Breast epithelium (tissue), 4 donors: ENCODE data around the gene CCDC149. TPM values are rescaled to one million over a fixed set of nuclear protein-coding genes. Genes with fewer than 3 reads are reported as not detected.

Source experiments
- DNase-seq, 2 donors: peaks; one replicate each; pipeline ENCODE4 v3.0.0-alpha.2; 2019; ENCODE audit warnings: low spot score in 2 of 2
- H3K27ac ChIP-seq, 2 donors: fragments of 200-600 bp; sonication (generic) in 1 of 2; one replicate each; pipeline ENCODE4 v1.5.1; 2016 to 2019; ENCODE audit warnings: mild to moderate bottlenecking in 1 of 2
- H3K27me3 ChIP-seq, 2 donors: fragments of 200-600 bp; sonication (generic) in 1 of 2; one replicate each; pipeline versions ENCODE4 v1.5.1 to v1.6.0; 2017 to 2019; ENCODE audit warnings: control low read depth in 1 of 2, mild to moderate bottlenecking in 1 of 2
- H3K36me3 ChIP-seq: fragments of 200-600 bp; one replicate; pipeline ENCODE4 v1.5.1; 2019
- H3K4me1 ChIP-seq, 2 donors: fragments of 200-600 bp; sonication (generic); one replicate each; pipeline ENCODE4 v1.5.1; 2016 to 2019; ENCODE audit warnings: control low read depth in 1 of 2
- H3K4me3 ChIP-seq, 3 donors: fragments of 200-600 bp; sonication (generic); 1 replicate in 2 of 3; 2 replicates in 1 of 3; pipeline ENCODE4 v1.5.1; 2016 to 2019; ENCODE audit warnings: mild to moderate bottlenecking in 3 of 3, moderate library complexity in 2 of 3
- H3K9me3 ChIP-seq, 2 donors: fragments of 200-600 bp; sonication (generic) in 1 of 2; one replicate each; pipeline ENCODE4 v1.5.1; 2016 to 2019; ENCODE audit warnings: control low read depth in 1 of 2
- POLR2A ChIP-seq: fragments of 450-650 bp; IDR thresholded peaks from one replicate; pipeline ENCODE4 v1.6.1; 2016; ENCODE audit warnings: antibody characterized with exemption, mild to moderate bottlenecking, moderate library complexity
- POLR2AphosphoS5 ChIP-seq, 3 donors: sonication (generic); formaldehyde crosslinking; IDR thresholded peaks; one replicate each; pipeline ENCODE4 v1.6.1; 2017; ENCODE audit warnings: antibody characterized with exemption in 3 of 3
- intact Hi-C: fragments of 100-400 bp; cut with DNase I; formaldehyde crosslinking; loops from one replicate; pipeline ENCODE4 v1.15.1; 2023; ENCODE audit warnings: low total_unique reads
- total RNA-seq, 3 donors: library from RNA; depleted of rRNA; stranded (reverse); fragments of >200 nt; gene quantifications; one replicate each; pipeline ENCODE4 v1.1.0, GENCODE V29; 2016
- TF ChIP-seq, protein P1 (sequence below), 3 donors: fragments of 450-650 bp; IDR thresholded peaks; one replicate each; pipeline ENCODE4 v1.5.1; 2016 to 2017; ENCODE audit warnings: antibody characterized with exemption in 3 of 3, mild to moderate bottlenecking in 3 of 3, moderate library complexity in 3 of 3

The CCDC149 gene
- total RNA-seq, 3 donors from 2014 or later: 15.8 to 21.0 (median 18.6) TPM

DNA sequence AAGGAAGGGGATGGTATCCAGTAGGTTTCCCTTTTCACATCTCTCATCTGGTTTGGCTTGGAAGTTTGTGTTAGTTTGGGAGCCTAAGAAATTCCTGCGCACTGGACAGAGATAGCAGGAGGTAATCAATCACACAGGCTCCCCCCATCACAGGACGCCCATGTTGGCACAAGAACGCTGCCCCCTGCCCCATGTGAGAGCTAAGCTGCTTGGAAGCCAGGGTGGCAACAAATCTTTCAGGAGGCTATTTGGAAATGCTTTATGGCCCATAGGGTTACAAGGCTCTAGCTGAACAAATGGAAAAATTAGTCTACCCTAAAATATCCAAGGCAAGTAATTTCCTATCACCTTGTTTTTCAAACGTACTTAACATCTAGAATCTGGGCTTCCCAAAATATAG, 63.5 kb downstream of the CCDC149 start:
- no peaks in the 10 kb centered on the region for H3K9me3 ChIP-seq
- no peaks in the 10 kb centered on the region for H3K27me3 ChIP-seq
- no peak overlapping the region for H3K4me3 ChIP-seq
- TF ChIP-seq, protein P1, sequence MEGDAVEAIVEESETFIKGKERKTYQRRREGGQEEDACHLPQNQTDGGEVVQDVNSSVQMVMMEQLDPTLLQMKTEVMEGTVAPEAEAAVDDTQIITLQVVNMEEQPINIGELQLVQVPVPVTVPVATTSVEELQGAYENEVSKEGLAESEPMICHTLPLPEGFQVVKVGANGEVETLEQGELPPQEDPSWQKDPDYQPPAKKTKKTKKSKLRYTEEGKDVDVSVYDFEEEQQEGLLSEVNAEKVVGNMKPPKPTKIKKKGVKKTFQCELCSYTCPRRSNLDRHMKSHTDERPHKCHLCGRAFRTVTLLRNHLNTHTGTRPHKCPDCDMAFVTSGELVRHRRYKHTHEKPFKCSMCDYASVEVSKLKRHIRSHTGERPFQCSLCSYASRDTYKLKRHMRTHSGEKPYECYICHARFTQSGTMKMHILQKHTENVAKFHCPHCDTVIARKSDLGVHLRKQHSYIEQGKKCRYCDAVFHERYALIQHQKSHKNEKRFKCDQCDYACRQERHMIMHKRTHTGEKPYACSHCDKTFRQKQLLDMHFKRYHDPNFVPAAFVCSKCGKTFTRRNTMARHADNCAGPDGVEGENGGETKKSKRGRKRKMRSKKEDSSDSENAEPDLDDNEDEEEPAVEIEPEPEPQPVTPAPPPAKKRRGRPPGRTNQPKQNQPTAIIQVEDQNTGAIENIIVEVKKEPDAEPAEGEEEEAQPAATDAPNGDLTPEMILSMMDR (IDR thresholded peaks at IDR 0.05): no peak
- TF ChIP-seq POLR2AphosphoS5 (IDR thresholded peaks at IDR 0.05) (no peak), POLR2A (no peak)
- intact Hi-C loops: no loop called here
- H3K36me3 ChIP-seq: no peaks in the 10 kb centered on the region
- H3K27ac ChIP-seq: no peak overlapping the region
- no peak for DNase-seq
- no peaks in the 10 kb centered on the region for H3K4me1 ChIP-seq

- no peak overlapping the region for H3K4me3 ChIP-seq
Measured at GRCh38 chr4:24846716-24847115, 66.1 kb downstream of the CCDC149 start.

GRCh38 chr4:24845902-24846301, 66.9 kb downstream of the CCDC149 start:
- H3K27me3 ChIP-seq: no peaks in the 10 kb centered on the region
- intact Hi-C loops: no loop called here
- DNase-seq: no peak

More at GRCh38 chr4:24846716-24847115, 66.1 kb downstream of the CCDC149 start:
- Histone ChIP-seq H3K4me1 (no peaks in the 10 kb centered on the region), H3K36me3 (no peaks in the 10 kb centered on the region), H3K27ac (no peak overlapping the region), H3K27me3 (no peaks in the 10 kb centered on the region), H3K9me3 (no peaks in the 10 kb centered on the region)
- no peak for TF ChIP-seq POLR2A
- TF ChIP-seq, protein P1 (IDR thresholded peaks at IDR 0.05): no peak
- no peak for TF ChIP-seq POLR2AphosphoS5 (IDR thresholded peaks at IDR 0.05)
- DNase-seq: no peak
- intact Hi-C loops: no loop called here

DNA sequence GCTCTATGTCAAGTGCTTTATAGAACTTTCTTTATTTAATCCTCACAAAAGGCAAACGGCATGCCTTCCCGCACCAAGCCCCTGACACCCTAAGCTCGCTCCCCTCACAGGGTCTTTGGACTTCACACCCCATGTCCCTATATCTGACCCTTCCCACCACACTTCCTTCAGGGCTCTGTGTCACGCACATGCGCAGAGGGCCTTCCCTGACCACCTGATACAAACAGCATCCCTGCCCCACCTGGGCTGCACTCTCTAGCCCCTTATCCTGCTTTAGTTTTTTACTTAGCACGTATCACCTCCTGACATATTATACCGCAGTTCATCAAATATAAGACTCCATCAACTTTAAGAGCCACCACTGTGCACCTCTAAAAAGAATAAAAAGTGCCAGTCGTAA, 67.7 kb downstream of the CCDC149 start:
- Histone ChIP-seq H3K36me3 (no peaks in the 10 kb centered on the region), H3K4me3 (no peak overlapping the region), H3K9me3 (no peaks in the 10 kb centered on the region), H3K4me1 (no peaks in the 10 kb centered on the region), H3K27me3 (no peaks in the 10 kb centered on the region), H3K27ac (no peak overlapping the region)
- DNase-seq: no peak
- intact Hi-C loops: no loop called here
- no peak for TF ChIP-seq POLR2AphosphoS5 (IDR thresholded peaks at IDR 0.05)
- no peak for TF ChIP-seq POLR2A
- TF ChIP-seq, protein P1 (IDR thresholded peaks at IDR 0.05): no peak

More at GRCh38 chr4:24845902-24846301, 66.9 kb downstream of the CCDC149 start:
- no peak for TF ChIP-seq POLR2AphosphoS5 (IDR thresholded peaks at IDR 0.05)
- TF ChIP-seq POLR2A: no peak
- TF ChIP-seq, protein P1 (IDR thresholded peaks at IDR 0.05): no peak
- Histone ChIP-seq H3K4me1 (no peaks in the 10 kb centered on the region), H3K9me3 (no peaks in the 10 kb centered on the region), H3K27ac (no peak overlapping the region), H3K4me3 (no peak overlapping the region), H3K36me3 (no peaks in the 10 kb centered on the region)

GRCh38 chr4:24843096-24843495, 69.7 kb downstream of the CCDC149 start:
- no peak for DNase-seq
- Histone ChIP-seq H3K36me3 (no peaks in the 10 kb centered on the region), H3K27ac (no peak overlapping the region), H3K9me3 (no peaks in the 10 kb centered on the region), H3K4me1 (no peaks in the 10 kb centered on the region), H3K27me3 (no peaks in the 10 kb centered on the region), H3K4me3 (no peak overlapping the region)
- TF ChIP-seq POLR2A (no peak), POLR2AphosphoS5 (IDR thresholded peaks at IDR 0.05) (no peak)
- TF ChIP-seq, protein P1 (IDR thresholded peaks at IDR 0.05): no peak
- intact Hi-C loops: no loop called here
